SU-DHL-6 (cell line): Measurements from ENCODE around the gene KASH5.

Source experiments
- EZH2phosphoT487 ChIP-seq: fragments of 200-600 bp; sonication (generic), shearing (Covaris generic); conservative IDR thresholded peaks from 2 replicates; pipeline ENCODE4 v1.6.1; 2018; ENCODE audit warnings: mild to moderate bottlenecking, antibody characterized with exemption, low read length, moderate library complexity, mixed read lengths
- TF ChIP-seq, protein P1 (sequence below): fragments of 200-600 bp; sonication (generic); IDR thresholded peaks from one replicate; pipeline ENCODE4 v1.5.1; 2017; ENCODE audit warnings: antibody characterized with exemption, mild to moderate bottlenecking, low read length, moderate library complexity; ENCODE audit not compliant: insufficient read depth, poor library complexity, severe bottlenecking

GRCh38 chr19:49371184-49371583 lies 16.9 kb upstream of the KASH5 start:
- TF ChIP-seq, protein P1, sequence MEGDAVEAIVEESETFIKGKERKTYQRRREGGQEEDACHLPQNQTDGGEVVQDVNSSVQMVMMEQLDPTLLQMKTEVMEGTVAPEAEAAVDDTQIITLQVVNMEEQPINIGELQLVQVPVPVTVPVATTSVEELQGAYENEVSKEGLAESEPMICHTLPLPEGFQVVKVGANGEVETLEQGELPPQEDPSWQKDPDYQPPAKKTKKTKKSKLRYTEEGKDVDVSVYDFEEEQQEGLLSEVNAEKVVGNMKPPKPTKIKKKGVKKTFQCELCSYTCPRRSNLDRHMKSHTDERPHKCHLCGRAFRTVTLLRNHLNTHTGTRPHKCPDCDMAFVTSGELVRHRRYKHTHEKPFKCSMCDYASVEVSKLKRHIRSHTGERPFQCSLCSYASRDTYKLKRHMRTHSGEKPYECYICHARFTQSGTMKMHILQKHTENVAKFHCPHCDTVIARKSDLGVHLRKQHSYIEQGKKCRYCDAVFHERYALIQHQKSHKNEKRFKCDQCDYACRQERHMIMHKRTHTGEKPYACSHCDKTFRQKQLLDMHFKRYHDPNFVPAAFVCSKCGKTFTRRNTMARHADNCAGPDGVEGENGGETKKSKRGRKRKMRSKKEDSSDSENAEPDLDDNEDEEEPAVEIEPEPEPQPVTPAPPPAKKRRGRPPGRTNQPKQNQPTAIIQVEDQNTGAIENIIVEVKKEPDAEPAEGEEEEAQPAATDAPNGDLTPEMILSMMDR = no peak
- TF ChIP-seq EZH2phosphoT487 = no peak
